Neuronal stem cell (in vitro differentiated cells): ENCODE results near the gene ZNF736.
"Not testable (repeated sequence)": the region's sequence is repeated elsewhere in the genome, so short reads cannot be mapped to it uniquely, and the experiment has no call there.

Source experiments
- DNase-seq: peaks from one replicate; pipeline ENCODE4 v3.0.0-alpha.2; 2013; ENCODE audit warnings: low spot score
- H2AFZ ChIP-seq: one replicate; pipeline ENCODE4 v1.6.1; 2013; ENCODE audit warnings: mild to moderate bottlenecking, low read length, inconsistent platforms
- H2AK5ac ChIP-seq: 2 replicates; pipeline ENCODE4 v1.6.1; 2013; ENCODE audit warnings: low read depth, mild to moderate bottlenecking, inconsistent platforms, low read length, moderate library complexity, mixed read lengths
- H2BK120ac ChIP-seq: 2 replicates; pipeline ENCODE4 v1.6.1; 2013; ENCODE audit warnings: low read depth, mild to moderate bottlenecking, inconsistent platforms, low read length, moderate library complexity, mixed read lengths
- H2BK12ac ChIP-seq: one replicate; pipeline ENCODE4 v1.6.1; 2013; ENCODE audit warnings: low read length, inconsistent platforms
- H2BK15ac ChIP-seq: 2 replicates; pipeline ENCODE4 v1.6.1; 2013; ENCODE audit warnings: mild to moderate bottlenecking, low read length, inconsistent platforms, mixed read lengths
- H2BK5ac ChIP-seq: one replicate; pipeline ENCODE4 v1.6.1; 2013; ENCODE audit warnings: inconsistent platforms, mild to moderate bottlenecking, low read length, moderate library complexity
- H3K14ac ChIP-seq: one replicate; pipeline ENCODE4 v1.6.1; 2013; ENCODE audit warnings: low read length, inconsistent platforms
- H3K18ac ChIP-seq: 2 replicates; pipeline ENCODE4 v1.6.1; 2013; ENCODE audit warnings: low read length, inconsistent platforms
- H3K23ac ChIP-seq: 2 replicates; pipeline ENCODE4 v1.6.1; 2013; ENCODE audit warnings: low read depth, mild to moderate bottlenecking, mixed read lengths, low read length, inconsistent platforms; ENCODE audit not compliant: poor library complexity
- H3K27ac ChIP-seq: replicated peaks from 3 replicates; pipeline ENCODE4 v1.5.1; 2013; ENCODE audit warnings: low read length, inconsistent platforms
- H3K27me3 ChIP-seq, 3 experiments: 2 replicates each; pipeline ENCODE4 v1.6.1; 2013; ENCODE audit warnings: low read length in 3 of 3, mild to moderate bottlenecking in 2 of 3, inconsistent platforms in 1 of 3, low read depth in 1 of 3, mixed read lengths in 1 of 3, moderate library complexity in 1 of 3; ENCODE audit not compliant: control insufficient read depth in 3 of 3, insufficient read depth in 3 of 3
- H3K36me3 ChIP-seq, 2 donors: replicated peaks in 1 of 2; 2 replicates each; pipeline ENCODE4 v1.6.1; 2013; ENCODE audit warnings: low read length in 2 of 2; ENCODE audit not compliant: control insufficient read depth in 2 of 2, insufficient read depth in 2 of 2
- H3K4ac ChIP-seq: 2 replicates; pipeline ENCODE4 v1.6.1; 2013; ENCODE audit warnings: inconsistent platforms, mild to moderate bottlenecking, low read length, moderate library complexity
- H3K4me1 ChIP-seq, 2 donors: 1 replicate in 1 of 2; 2 replicates in 1 of 2; pipeline ENCODE4 v1.6.1; 2013; ENCODE audit warnings: low read length in 2 of 2, low read depth in 1 of 2; ENCODE audit not compliant: control insufficient read depth in 2 of 2, insufficient read depth in 1 of 2
- H3K4me2 ChIP-seq: one replicate; pipeline ENCODE4 v1.6.1; 2013; ENCODE audit warnings: mild to moderate bottlenecking, low read length, inconsistent platforms; ENCODE audit not compliant: insufficient read depth, poor library complexity, severe bottlenecking
- H3K4me3 ChIP-seq, 2 donors: 2 replicates each; pipeline ENCODE4 v1.5.1; 2013; ENCODE audit warnings: low read length in 2 of 2, mild to moderate bottlenecking in 2 of 2, inconsistent platforms in 1 of 2, moderate library complexity in 1 of 2
- H3K79me1 ChIP-seq: one replicate; pipeline ENCODE4 v1.6.1; 2013; ENCODE audit warnings: low read depth, mild to moderate bottlenecking, inconsistent platforms, low read length, moderate library complexity
- H3K9ac ChIP-seq: one replicate; pipeline ENCODE4 v1.6.1; 2013; ENCODE audit warnings: mild to moderate bottlenecking, low read depth, low read length, inconsistent platforms; ENCODE audit not compliant: poor library complexity
- H3K9me3 ChIP-seq, 2 donors: replicated peaks in 1 of 2; 2 replicates each; pipeline versions ENCODE3 to v1.6.1; 2013; ENCODE audit warnings: low read length in 2 of 2, mild to moderate bottlenecking in 2 of 2, inconsistent platforms in 1 of 2, low read depth in 1 of 2, mixed read lengths in 1 of 2, moderate library complexity in 1 of 2; ENCODE audit not compliant: control insufficient read depth in 2 of 2, insufficient read depth in 1 of 2
- H4K8ac ChIP-seq: one replicate; pipeline ENCODE4 v1.6.1; 2013; ENCODE audit warnings: low read depth, mild to moderate bottlenecking, inconsistent platforms, low read length, moderate library complexity
- H4K91ac ChIP-seq: one replicate; pipeline ENCODE4 v1.6.1; 2013; ENCODE audit warnings: low read length, low read depth, mild to moderate bottlenecking, inconsistent platforms; ENCODE audit not compliant: poor library complexity
- WGBS, 2 donors: extraction: QIAGEN DNeasy Blood & Tissue Kit; methylation state at CpG; one replicate each; pipeline ENCODE4 v1.1.7; 2013; ENCODE audit warnings: missing lambda C conversion rate in 2 of 2, mixed read lengths in 1 of 2; ENCODE audit not compliant: insufficient read length in 2 of 2, insufficient replicate concordance in 1 of 2; ENCODE audit errors: extremely low coverage in 2 of 2; 5-methylcytosine and 5-hydroxymethylcytosine counted together

Gene ZNF736

DNA sequence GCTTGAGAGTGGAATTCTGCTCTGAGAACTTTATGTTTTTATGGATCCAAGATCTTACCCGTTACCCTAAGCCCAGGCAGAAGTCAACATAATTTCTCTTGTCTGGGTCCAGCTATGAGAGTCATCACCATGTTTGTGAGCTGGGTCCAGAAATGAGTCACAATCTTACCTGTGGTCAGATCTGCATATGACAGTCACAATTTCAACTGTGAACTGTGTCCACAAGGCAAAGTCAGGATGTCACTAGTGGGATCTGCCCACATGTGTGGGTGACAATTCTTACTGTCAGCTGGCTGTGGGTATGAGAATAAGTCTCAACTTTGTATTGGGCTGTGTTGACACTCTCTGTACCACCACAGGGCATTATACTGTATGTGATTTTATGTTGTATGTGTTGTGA lies 16.3 kb upstream of the ZNF736 start:
- not testable (repeated sequence) for H3K36me3 ChIP-seq, H3K9ac ChIP-seq, H3K4me3 ChIP-seq, H3K23ac ChIP-seq, H2BK12ac ChIP-seq, H4K91ac ChIP-seq, H3K4me2 ChIP-seq, H3K14ac ChIP-seq, H2BK15ac ChIP-seq, H3K79me1 ChIP-seq, H2AFZ ChIP-seq, H3K4me1 ChIP-seq, H3K18ac ChIP-seq, H2BK5ac ChIP-seq, DNase-seq, H3K4ac ChIP-seq, H3K27me3 ChIP-seq, H3K27ac ChIP-seq, H2AK5ac ChIP-seq, H4K8ac ChIP-seq, H2BK120ac ChIP-seq
- WGBS, 2 donors: no CpG with 5 or more reads among the region's 1 CpG
- H3K9me3 ChIP-seq: peaks cover 0 to 41% of the 10 kb centered on the region in 2 donors

DNA sequence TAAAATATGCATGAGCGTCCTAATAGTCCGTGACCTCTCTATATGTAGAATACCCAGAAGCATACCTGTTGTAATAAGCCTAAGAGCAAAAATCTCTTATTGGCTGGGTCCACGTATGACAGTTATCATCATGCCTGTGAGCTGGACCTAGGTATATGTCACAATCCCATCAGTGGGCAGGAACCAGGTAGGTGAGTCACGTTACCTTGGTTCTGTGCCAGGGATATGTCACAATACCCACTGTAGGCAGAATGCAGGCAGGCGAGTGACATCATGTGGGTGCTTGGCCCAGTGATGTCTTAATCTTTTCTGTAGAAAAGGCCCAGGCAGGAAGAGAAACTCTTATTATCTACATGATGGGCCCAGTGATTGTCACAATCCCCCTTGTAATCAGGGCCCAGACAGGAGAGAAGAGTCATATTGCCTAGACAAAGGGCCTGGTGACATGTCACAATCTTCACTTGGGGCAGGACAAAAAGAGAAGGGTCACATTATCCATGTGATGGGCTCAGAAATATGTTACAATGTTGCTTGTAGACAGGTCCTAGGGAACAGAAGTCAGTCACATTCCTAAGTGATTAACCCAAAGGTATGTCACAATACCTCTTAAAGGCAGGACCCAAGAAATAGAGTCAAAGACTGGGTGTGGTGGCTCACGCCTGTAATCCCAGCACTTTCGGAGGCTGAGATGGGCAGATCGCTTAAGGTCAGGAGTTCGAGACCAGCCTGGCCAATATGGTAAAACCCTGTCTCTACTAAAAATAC lies 12.9 kb upstream of the ZNF736 start:
- no peak overlapping the region for H2BK120ac ChIP-seq
- H3K79me1 ChIP-seq: no peaks in the 10 kb centered on the region
- no peak overlapping the region for H3K18ac ChIP-seq
- H3K36me3 ChIP-seq: no peaks in the 10 kb centered on the region
- no peak overlapping the region for H3K9ac ChIP-seq
- H3K23ac ChIP-seq: no peak overlapping the region
- H3K4ac ChIP-seq: no peak overlapping the region
- peaks cover 0 to 33% of the 10 kb centered on the region in 2 donors for H3K9me3 ChIP-seq
- H2BK12ac ChIP-seq: no peak overlapping the region
- no peak overlapping the region for H3K4me2 ChIP-seq
- H2BK5ac ChIP-seq: no peak overlapping the region
- no CpG with 5 or more reads among the region's 9 CpGs for WGBS, 2 donors
- no peak overlapping the region for H2BK15ac ChIP-seq
- no peak overlapping the region for H3K4me3 ChIP-seq
- H3K14ac ChIP-seq: no peak overlapping the region
- H3K27ac ChIP-seq: no peak overlapping the region
- no peaks in the 10 kb centered on the region for H3K4me1 ChIP-seq
- H4K91ac ChIP-seq: no peak overlapping the region
- H2AFZ ChIP-seq: no peak overlapping the region
- H4K8ac ChIP-seq: no peak overlapping the region
- no peak for DNase-seq
- H2AK5ac ChIP-seq: no peak overlapping the region
- no peaks in the 10 kb centered on the region for H3K27me3 ChIP-seq

GRCh38 chr7:64307254-64308015 lies 6.3 kb upstream of the ZNF736 start:
- no peaks in the 10 kb centered on the region for H3K27me3 ChIP-seq
- no peaks in the 10 kb centered on the region for H3K4me1 ChIP-seq
- H2BK12ac ChIP-seq: no peak overlapping the region
- no CpG with 5 or more reads among the region's 33 CpGs for WGBS, 2 donors
- H3K14ac ChIP-seq: no peak overlapping the region
- no peak overlapping the region for H4K91ac ChIP-seq
- no peaks in the 10 kb centered on the region for H3K79me1 ChIP-seq
- DNase-seq: peak; percentile 0
- no peak overlapping the region for H2AK5ac ChIP-seq
- H3K9ac ChIP-seq: no peak overlapping the region
- peak overlapping the region; percentile 93 for H3K23ac ChIP-seq
- H2BK120ac ChIP-seq: no peak overlapping the region
- H2BK5ac ChIP-seq: no peak overlapping the region
- H3K9me3 ChIP-seq: peaks cover 0 to 25% of the 10 kb centered on the region in 2 donors
- H2AFZ ChIP-seq: no peak overlapping the region
- H3K4me2 ChIP-seq: no peak overlapping the region
- H4K8ac ChIP-seq: no peak overlapping the region
- no peak overlapping the region for H2BK15ac ChIP-seq
- H3K4ac ChIP-seq: no peak overlapping the region
- no peaks in the 10 kb centered on the region for H3K36me3 ChIP-seq
- H3K4me3 ChIP-seq: peak overlapping the region in 1 of 2 donors; percentile 73
- no peak overlapping the region for H3K18ac ChIP-seq
- no peak overlapping the region for H3K27ac ChIP-seq

DNA sequence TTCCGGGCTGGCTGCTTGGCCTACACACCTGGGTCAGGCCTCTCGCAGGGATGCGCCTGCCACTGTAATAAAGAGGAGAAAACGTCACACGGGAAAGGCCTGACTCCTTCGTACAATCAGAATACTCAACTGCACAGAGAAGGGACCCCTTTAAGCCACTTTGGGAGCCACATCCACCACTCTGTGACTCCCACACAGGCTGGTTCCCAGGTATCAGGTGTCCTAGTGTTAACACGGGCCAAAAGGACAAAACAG lies 5.8 kb upstream of the ZNF736 start:
- WGBS, 2 donors: no CpG with 5 or more reads among the region's 7 CpGs
- Histone ChIP-seq H3K23ac (no peak overlapping the region), H3K27ac (no peak overlapping the region), H3K79me1 (no peaks in the 10 kb centered on the region), H3K4me3 (peak overlapping the region in 1 of 2 donors; percentile 73), H2AFZ (no peak overlapping the region), H3K27me3 (no peaks in the 10 kb centered on the region), H2AK5ac (no peak overlapping the region), H3K4me2 (no peak overlapping the region), H3K14ac (no peak overlapping the region), H2BK5ac (no peak overlapping the region), H3K36me3 (no peaks in the 10 kb centered on the region), H2BK15ac (no peak overlapping the region), H2BK12ac (no peak overlapping the region), H3K9ac (no peak overlapping the region), H3K4me1 (no peaks in the 10 kb centered on the region), H3K4ac (no peak overlapping the region), H3K18ac (no peak overlapping the region), H3K9me3 (peaks cover 0 to 30% of the 10 kb centered on the region in 2 donors), H4K8ac (no peak overlapping the region), H2BK120ac (no peak overlapping the region), H4K91ac (no peak overlapping the region)
- no peak for DNase-seq
